HCT116 (cell line): Measurements from ENCODE around the gene DHRS12. TPM values are rescaled to one million over a fixed set of nuclear protein-coding genes. Genes with fewer than 3 reads are reported as not detected.

Source experiments
- ATAC-seq: fragments of 200-7000 bp; cut with Tn5 transposase; 2 replicates; pipeline ENCODE4 v1.9.1; 2020; ENCODE audit warnings: mild to moderate bottlenecking, moderate library complexity
- BruUV-seq: library from RNA; stranded (reverse); fragments of 400-500 nt; replicated peaks from 2 replicates; lab custom pipeline; 2021; lab: Mats Ljungman, UMichigan
- CTCF ChIA-PET: fragments of 300-600 bp; sonication (Branson Sonifier 250); formaldehyde crosslinking; loops from one replicate; lab custom pipeline; 2021; ENCODE audit warnings: antibody characterized with exemption; lab: Charles Lee
- POLR2A ChIA-PET: fragments of 300-600, 350-600 bp; sonication (Branson Sonifier 250); formaldehyde crosslinking; loops from one replicate; lab custom pipeline; 2021; ENCODE audit warnings: antibody characterized with exemption; lab: Charles Lee
- RAD21 ChIA-PET, 2 experiments: fragments of 300-600 bp; sonication (Branson Sonifier 250); formaldehyde crosslinking; loops; one replicate each; lab custom pipeline; 2023; ENCODE audit warnings: low total read pairs in 2 of 2; ENCODE audit not compliant: uncharacterized antibody in 2 of 2, unreplicated experiment in 2 of 2, low non-redundant PET in 1 of 2; lab: Charles Lee
- DNase-seq: peaks from one replicate; pipeline ENCODE4 v3.0.0-alpha.2; 2010; ENCODE audit warnings: low read depth, low spot score
- H2AFZ ChIP-seq: fragments of 200-600 bp; shearing (Covaris generic), sonication (generic); 2 replicates; pipeline ENCODE4 v1.6.1; 2017; ENCODE audit warnings: low read depth, mixed run types, mixed read lengths, antibody characterized with exemption, low read length; ENCODE audit not compliant: poor library complexity, severe bottlenecking
- H3K27ac ChIP-seq: 2 replicates; pipeline ENCODE4 v1.5.1; 2012; ENCODE audit warnings: low read depth, low read length
- H3K27me3 ChIP-seq: fragments of 200-600 bp; sonication (generic); 2 replicates; pipeline ENCODE4 v1.6.1; 2016; ENCODE audit warnings: mixed run types, low read length, mixed read lengths; ENCODE audit not compliant: insufficient read depth
- H3K36me3 ChIP-seq, 2 experiments: fragments of 200-500 bp in 1 of 2; fragments of 200-600 bp in 1 of 2; sonication (Bioruptor generic) in 1 of 2; sonication (generic) in 1 of 2; 2 replicates each; pipeline versions ENCODE4 v1.5.1 to v1.6.1; 2014 to 2016; ENCODE audit warnings: low read length in 2 of 2, inconsistent platforms in 1 of 2, mixed read lengths in 1 of 2, mixed run types in 1 of 2; ENCODE audit not compliant: insufficient read depth in 2 of 2, control insufficient read depth in 1 of 2
- H3K4me1 ChIP-seq, 2 experiments: fragments of 200-600 bp in 1 of 2; sonication (generic) in 1 of 2; 2 replicates each; pipeline versions ENCODE4 v1.5.1 to v1.6.1; 2012 to 2017; ENCODE audit warnings: low read length in 2 of 2, inconsistent platforms in 1 of 2, mild to moderate bottlenecking in 1 of 2, mixed read lengths in 1 of 2, mixed run types in 1 of 2, moderate library complexity in 1 of 2; ENCODE audit not compliant: insufficient read depth in 2 of 2, control insufficient read depth in 1 of 2
- H3K4me2 ChIP-seq: fragments of 200-600 bp; sonication (generic); 2 replicates; pipeline ENCODE4 v1.6.1; 2017; ENCODE audit warnings: mixed run types, low read length, mixed read lengths
- H3K4me3 ChIP-seq, 2 experiments: fragments of 200-600 bp in 1 of 2; sonication (generic) in 1 of 2; replicated peaks in 1 of 2; 2 replicates each; pipeline ENCODE4 v1.5.1; 2011 to 2016; ENCODE audit warnings: low read length in 2 of 2, control low read depth in 1 of 2, low read depth in 1 of 2, mild to moderate bottlenecking in 1 of 2, mixed read lengths in 1 of 2, mixed run types in 1 of 2
- H3K79me2 ChIP-seq: fragments of 200-600 bp; sonication (generic); 2 replicates; pipeline ENCODE4 v1.6.1; 2017; ENCODE audit warnings: mild to moderate bottlenecking, mixed run types, low read length, moderate library complexity, mixed read lengths; ENCODE audit not compliant: insufficient read depth
- H3K9ac ChIP-seq: fragments of 200-600 bp; sonication (generic); 2 replicates; pipeline ENCODE4 v1.6.1; 2016; ENCODE audit warnings: low read length, mixed read lengths
- H3K9me2 ChIP-seq: fragments of 200-600 bp; sonication (generic), shearing (Covaris generic); 2 replicates; pipeline ENCODE4 v1.6.1; 2017; ENCODE audit warnings: mixed run types, mild to moderate bottlenecking, moderate library complexity; ENCODE audit not compliant: insufficient read depth
- H3K9me3 ChIP-seq, 2 experiments: fragments of 200-500 bp in 1 of 2; fragments of 200-600 bp in 1 of 2; sonication (Bioruptor generic) in 1 of 2; sonication (generic) in 1 of 2; 2 replicates each; pipeline ENCODE4 v1.6.1; 2014 to 2017; ENCODE audit warnings: low read length in 2 of 2, mixed read lengths in 2 of 2, inconsistent platforms in 1 of 2, low read depth in 1 of 2, mild to moderate bottlenecking in 1 of 2, mixed run types in 1 of 2, moderate library complexity in 1 of 2; ENCODE audit not compliant: control insufficient read depth in 1 of 2, insufficient read depth in 1 of 2
- H4K20me1 ChIP-seq: fragments of 200-600 bp; sonication (generic), shearing (Covaris generic); 2 replicates; pipeline ENCODE4 v1.6.1; 2017; ENCODE audit warnings: mixed run types, mild to moderate bottlenecking, moderate library complexity; ENCODE audit not compliant: insufficient read depth
- ATF3 ChIP-seq: IDR thresholded peaks from 2 replicates; pipeline ENCODE4 v1.6.1; 2012
- CBX3 ChIP-seq: IDR thresholded peaks from 2 replicates; pipeline ENCODE4 v1.6.1; 2012; ENCODE audit warnings: low read depth
- CEBPB ChIP-seq: IDR thresholded peaks from 2 replicates; pipeline ENCODE4 v1.6.1; 2012; ENCODE audit warnings: low read depth
- CTCF ChIP-seq, 3 experiments: fragments of 200-600 bp in 1 of 3; sonication (generic) in 1 of 3; IDR thresholded peaks in 2 of 3; conservative IDR thresholded peaks in 1 of 3; 2 replicates each; pipeline ENCODE4 v1.5.1; 2012 to 2017; ENCODE audit warnings: low read depth in 2 of 3, low read length in 2 of 3, antibody characterized with exemption in 1 of 3, borderline replicate concordance in 1 of 3, control low read depth in 1 of 3, mild to moderate bottlenecking in 1 of 3, mixed read lengths in 1 of 3, mixed run types in 1 of 3, moderate library complexity in 1 of 3; ENCODE audit not compliant: insufficient read depth in 1 of 3
- EGR1 ChIP-seq: IDR thresholded peaks from 2 replicates; pipeline ENCODE4 v1.6.1; 2012; ENCODE audit warnings: low read depth
- ELF1 ChIP-seq: IDR thresholded peaks from 2 replicates; pipeline ENCODE4 v1.6.1; 2012; ENCODE audit warnings: low read depth, borderline replicate concordance
- EZH2 ChIP-seq: fragments of 200-600 bp; sonication (generic); IDR thresholded peaks from 2 replicates; pipeline ENCODE4 v1.6.1; 2017; ENCODE audit warnings: antibody characterized with exemption, mixed run types
- EZH2phosphoT487 ChIP-seq: fragments of 200-600 bp; IDR thresholded peaks from 2 replicates; pipeline ENCODE4 v1.6.1; 2018; ENCODE audit warnings: antibody characterized with exemption, borderline replicate concordance
- REST ChIP-seq: IDR thresholded peaks from 2 replicates; pipeline ENCODE4 v1.6.1; 2012; ENCODE audit warnings: low read depth
- SIN3A ChIP-seq: IDR thresholded peaks from 2 replicates; pipeline ENCODE4 v1.6.1; 2012; ENCODE audit warnings: low read depth
- SP1 ChIP-seq: IDR thresholded peaks from 2 replicates; pipeline ENCODE4 v1.6.1; 2012; ENCODE audit warnings: low read depth
- SRF ChIP-seq: IDR thresholded peaks from 2 replicates; pipeline ENCODE4 v1.6.1; 2012; ENCODE audit warnings: low read depth
- TCF7L2 ChIP-seq: IDR thresholded peaks from 2 replicates; pipeline ENCODE4 v1.7.0; 2011; ENCODE audit warnings: borderline replicate concordance, inconsistent platforms; ENCODE audit not compliant: insufficient read depth, insufficient read length; ENCODE audit errors: extremely low read depth
- YY1 ChIP-seq: IDR thresholded peaks from 2 replicates; pipeline ENCODE4 v1.6.1; 2011; ENCODE audit warnings: low read length, low read depth, moderate library complexity, mild to moderate bottlenecking; ENCODE audit not compliant: insufficient replicate concordance; ENCODE audit errors: extremely low read depth
- ZFX ChIP-seq: fragments of 450-650 bp; IDR thresholded peaks from 2 replicates; pipeline ENCODE4 v1.6.1; 2017
- ZNF274 ChIP-seq: fragments of 200-500 bp; sonication (Bioruptor generic); IDR thresholded peaks from 2 replicates; pipeline ENCODE4 v1.6.1; 2014; ENCODE audit warnings: mild to moderate bottlenecking, low read depth, low read length, inconsistent platforms
- intact Hi-C: fragments of 100-400 bp; cut with micrococcal nuclease; formaldehyde crosslinking; loops from 2 replicates; pipeline ENCODE4 v1.10.0; 2022
- total RNA-seq: library from RNA; stranded (reverse); gene quantifications from one replicate; pipeline ENCODE4 v1.2.1, GENCODE V29; 2021; ENCODE audit not compliant: unreplicated experiment

DHRS12 gene
- total RNA-seq, 1 experiment from 2014 or later = 3.9 TPM

GRCh38 chr13:51807041-51807440 lies 3.1 kb upstream of the DHRS12 start:
- intact Hi-C loops = no loop called here
- DNase-seq = no peak
- H4K20me1 ChIP-seq = no peaks in the 10 kb centered on the region
- no peaks in the 10 kb centered on the region for H3K36me3 ChIP-seq
- H3K4me1 ChIP-seq = peaks cover 15 to 32% of the 10 kb centered on the region in 2 experiments
- H3K4me3 ChIP-seq = no peak overlapping the region
- H3K9me3 ChIP-seq = no peaks in the 10 kb centered on the region
- no peak overlapping the region for H3K4me2 ChIP-seq
- no peak overlapping the region for H2AFZ ChIP-seq
- TF ChIP-seq ZNF274 (no peak), SRF (no peak)
- TF ChIP-seq, all 23 proteins: peak for 0
- RAD21 ChIA-PET = no interaction called here
- Histone ChIP-seq H3K27me3 (no peaks in the 10 kb centered on the region), H3K79me2 (no peaks in the 10 kb centered on the region), H3K27ac (no peak overlapping the region), H3K9ac (no peak overlapping the region), H3K9me2 (no peaks in the 10 kb centered on the region)
- ATAC-seq = no peak
- CTCF ChIA-PET = no interaction called here
- no TSS peak for BruUV-seq
- POLR2A ChIA-PET = no interaction called here

GRCh38 chr13:51806566-51806965 lies 2.6 kb upstream of the DHRS12 start:
- no TSS peak for BruUV-seq
- TF ChIP-seq EZH2 = no peak
- TF ChIP-seq EGR1 = no peak
- TF ChIP-seq TCF7L2 = no peak
- TF ChIP-seq SIN3A = no peak
- no peak for TF ChIP-seq ATF3
- TF ChIP-seq EZH2phosphoT487 = no peak
- no peak for TF ChIP-seq ZNF274
- TF ChIP-seq CBX3 = no peak
- no peak for TF ChIP-seq ELF1
- no peak for TF ChIP-seq CTCF (IDR thresholded peaks at IDR 0.05 in 2 of 3, conservative IDR thresholded peaks at IDR 0.05 in 1 of 3; ENCODE audit: borderline replicate concordance in 1 of 3, insufficient read depth in 1 of 3, low read depth in 2 of 3, low read length in 2 of 3)
- TF ChIP-seq YY1 = no peak
- no peak for TF ChIP-seq REST
- no peak for TF ChIP-seq CEBPB
- TF ChIP-seq ZFX = no peak
- no peak for TF ChIP-seq SP1

More at GRCh38 chr13:51806566-51806965, 2.6 kb upstream of the DHRS12 start:
- no peaks in the 10 kb centered on the region for H3K36me3 ChIP-seq
- ChIA-PET CTCF (interaction anchor here (0.9 kb wide), 1 partner anchor 9 kb away, joined by 6 read pairs; no protein-coding TSS in a partner anchor), RAD21 (no interaction called here), POLR2A (no interaction called here)
- H3K9ac ChIP-seq = no peak overlapping the region
- no peak for DNase-seq
- no peaks in the 10 kb centered on the region for H3K9me3 ChIP-seq
- no peak overlapping the region for H3K4me3 ChIP-seq
- no peak overlapping the region for H3K27ac ChIP-seq
- H2AFZ ChIP-seq = no peak overlapping the region
- no peaks in the 10 kb centered on the region for H3K27me3 ChIP-seq
- no peak overlapping the region for H3K4me2 ChIP-seq
- no peak for ATAC-seq
- H3K4me1 ChIP-seq = peaks cover 19 to 32% of the 10 kb centered on the region in 2 experiments
- intact Hi-C loops = no loop called here
- no peaks in the 10 kb centered on the region for H4K20me1 ChIP-seq
- no peaks in the 10 kb centered on the region for H3K79me2 ChIP-seq
- no peaks in the 10 kb centered on the region for H3K9me2 ChIP-seq
